NB4 (cell line): Measurements from ENCODE around the gene HEXIM1.

Experiments used
- DNase-seq: peaks from one replicate; pipeline ENCODE4 v3.0.0; 2010; ENCODE audit warnings: low read depth
- H3K4me3 ChIP-seq: one replicate; pipeline ENCODE4 v1.5.1; 2011; ENCODE audit warnings: mild to moderate bottlenecking, low read depth, low read length, moderate library complexity
- CTCF ChIP-seq: IDR thresholded peaks from one replicate; pipeline ENCODE4 v1.5.1; 2012; ENCODE audit warnings: low read depth, low read length
- MAX ChIP-seq: IDR thresholded peaks from 2 replicates; pipeline ENCODE4 v1.6.1; 2011; ENCODE audit warnings: low read depth, low read length
- MYC ChIP-seq: IDR thresholded peaks from 2 replicates; pipeline ENCODE4 v1.6.1; 2011; ENCODE audit warnings: low read depth, low read length
- POLR2A ChIP-seq: IDR thresholded peaks from 2 replicates; pipeline ENCODE4 v1.6.1; 2011; ENCODE audit warnings: mild to moderate bottlenecking; ENCODE audit not compliant: insufficient read length; ENCODE audit errors: extremely low read depth

Gene HEXIM1

DNA sequence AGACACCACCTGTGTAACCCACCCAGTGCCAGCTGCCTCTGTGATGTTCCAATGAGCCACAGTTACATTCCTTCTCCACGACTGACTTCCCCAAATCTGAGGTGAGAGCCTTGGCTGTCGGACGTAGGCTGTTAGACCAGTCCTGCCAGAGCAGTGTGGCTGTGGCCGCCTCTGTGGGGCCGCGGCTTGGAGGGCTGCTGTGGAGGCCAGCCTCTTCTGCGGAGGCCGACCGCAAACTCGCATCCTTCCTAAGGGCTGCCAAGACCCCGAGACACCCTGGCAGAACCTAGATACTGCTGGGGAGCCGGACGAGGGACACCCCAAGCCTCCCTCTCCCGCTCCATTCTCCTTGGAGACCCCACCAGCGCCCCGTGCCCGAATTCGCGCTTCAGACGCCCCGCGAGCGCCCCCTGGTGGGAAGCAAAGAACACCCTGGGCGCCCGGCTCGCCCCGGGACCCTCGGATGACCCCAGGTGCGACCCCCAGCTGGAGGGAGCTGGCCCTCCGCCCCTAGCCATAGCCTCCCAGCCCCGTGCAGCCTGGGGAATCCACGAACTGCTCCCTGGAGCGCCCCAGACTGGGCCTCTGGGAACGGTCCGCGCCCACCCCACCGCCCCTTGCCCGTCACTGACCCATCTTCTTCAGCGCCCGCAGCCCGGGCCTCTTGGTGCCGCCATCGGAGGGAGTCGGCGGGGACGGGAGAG lies 16.5 kb upstream of the HEXIM1 start:
- TF ChIP-seq POLR2A (no peak), MAX (no peak), MYC (no peak), CTCF (peak; percentile 75)
- peak; percentile 63 for DNase-seq

GRCh38 chr17:45132320-45132571 lies 16.0 kb upstream of the HEXIM1 start, which contains the start of gene PLCD3:
TSS of gene PLCD3 (minus strand) at chr17:45132515. CDS start at chr17:45132410, 105 bp downstream.
- no peak for DNase-seq
- H3K4me3 ChIP-seq = peak within 1 kb of the TSS; percentile 49
- TF ChIP-seq CTCF (no peak), MYC (no peak), MAX (no peak), POLR2A (no peak)

More for the DNA sequence above, 16.5 kb upstream of the HEXIM1 start:
- peak overlapping the region; percentile 47 for H3K4me3 ChIP-seq

- peak overlapping the region; percentile 49 for H3K4me3 ChIP-seq
- TF ChIP-seq POLR2A = no peak
- peak; percentile 40; the same call in 1 of the 2 replicates for TF ChIP-seq MAX
- TF ChIP-seq MYC = peak; percentile 74
- peak; percentile 65 for TF ChIP-seq CTCF
- peak; percentile 84 for DNase-seq
Measured at GRCh38 chr17:45132572-45133463, 15.5 kb upstream of the HEXIM1 start.

GRCh38 chr17:45135192-45135977 lies 12.9 kb upstream of the HEXIM1 start, which contains the start of gene ACBD4:
TSS of gene ACBD4 (plus strand) at chr17:45135687. CDS start at chr17:45136145, 458 bp downstream.
- peak within 1 kb of the TSS; percentile 50 for H3K4me3 ChIP-seq
- DNase-seq = peak; percentile 96

More at GRCh38 chr17:45135192-45135977, 12.9 kb upstream of the HEXIM1 start, which contains the start of gene ACBD4:
- no peak for TF ChIP-seq MYC
- peak; percentile 99 for TF ChIP-seq CTCF
- peak; percentile 38 for TF ChIP-seq MAX
- TF ChIP-seq POLR2A = peak; percentile 45
